K562 (cell line): ENCODE data around the gene NT5C1B. TPM values are rescaled to one million over a fixed set of nuclear protein-coding genes. Genes with fewer than 3 reads are reported as not detected.

Experiments used
- ATAC-seq: fragments of 200-7000 bp; cut with Tn5 transposase; 3 replicates; pipeline ENCODE4 v1.9.1; 2020; ENCODE audit warnings: moderate library complexity
- BruUV-seq: library from RNA; stranded (reverse); fragments of 400-500 nt; replicated peaks from 2 replicates; lab custom pipeline; 2021; lab: Mats Ljungman, UMichigan
- CTCF ChIA-PET: fragments of 300-600 bp; formaldehyde crosslinking; extraction: SDS; loops from one replicate; lab custom pipeline; 2021; ENCODE audit warnings: low intra/inter-chr PET ratio; lab: Yijun Ruan, JAX
- POLR2A ChIA-PET: fragments of 300-600, 350-650 bp; sonication (Branson Sonifier 250); formaldehyde crosslinking; extraction: SDS; loops from one replicate; lab custom pipeline; 2021; ENCODE audit warnings: antibody characterized with exemption, inconsistent platforms; lab: Yijun Ruan, JAX
- DNase-seq, 4 experiments: peaks; one replicate each; pipeline versions ENCODE4 v3.0.0 to v3.0.0-alpha.2; 2011 to 2018; ENCODE audit warnings: low spot score in 3 of 4, mixed read lengths in 3 of 4; ENCODE audit errors: extremely low read depth in 1 of 4
- FAIRE-seq: peaks from 2 replicates; lab custom pipeline; 2011; peaks lifted over from hg19 to GRCh38; lab: Jason Lieb, UNC
- H2AFZ ChIP-seq: 2 replicates; pipeline ENCODE4 v1.6.0; 2011; ENCODE audit warnings: low read depth, low read length, control low read depth, inconsistent platforms
- H3K27ac ChIP-seq: fragments of 200-600 bp; 3 replicates; pipeline ENCODE4 v1.8.0; 2011; ENCODE audit warnings: low read depth, mild to moderate bottlenecking, control low read depth, inconsistent platforms, low read length, moderate library complexity, mixed read lengths; ENCODE audit errors: extremely low read depth
- H3K27me3 ChIP-seq, 2 experiments: fragments of 300-600 bp in 1 of 2; 2 replicates in 1 of 2; 3 replicates in 1 of 2; pipeline versions ENCODE4 v1.6.0 to v1.8.0; 2011; ENCODE audit warnings: inconsistent platforms in 2 of 2, low read length in 2 of 2, mild to moderate bottlenecking in 1 of 2, mixed read lengths in 1 of 2, moderate library complexity in 1 of 2; ENCODE audit not compliant: control insufficient read depth in 2 of 2, insufficient read depth in 2 of 2
- H3K36me3 ChIP-seq: fragments of 300-600 bp; 3 replicates; pipeline ENCODE4 v1.8.0; 2011; ENCODE audit warnings: mild to moderate bottlenecking, low read length, inconsistent platforms; ENCODE audit not compliant: control insufficient read depth, insufficient read depth
- H3K4me1 ChIP-seq, 2 experiments: fragments of 200-600 bp in 1 of 2; replicated peaks in 1 of 2; 2 replicates in 1 of 2; 3 replicates in 1 of 2; pipeline versions ENCODE4 v1.5.1 to v1.8.0; 2011; ENCODE audit warnings: inconsistent platforms in 2 of 2, low read length in 2 of 2, mild to moderate bottlenecking in 1 of 2, mixed read lengths in 1 of 2, moderate library complexity in 1 of 2; ENCODE audit not compliant: control insufficient read depth in 2 of 2, insufficient read depth in 2 of 2
- H3K4me2 ChIP-seq: 2 replicates; pipeline ENCODE4 v1.6.1; 2011; ENCODE audit warnings: low read length, control low read depth, inconsistent platforms, mixed read lengths; ENCODE audit not compliant: insufficient read depth
- H3K4me3 ChIP-seq: fragments of 200-600 bp; sonication (generic), shearing (Covaris generic); 2 replicates; pipeline ENCODE4 v1.5.1; 2016; ENCODE audit warnings: control low read depth, inconsistent platforms
- H3K79me2 ChIP-seq: fragments of 200-600 bp; 3 replicates; pipeline ENCODE4 v1.8.0; 2011; ENCODE audit warnings: low read length, inconsistent platforms; ENCODE audit not compliant: control insufficient read depth, insufficient read depth
- H3K9ac ChIP-seq, 2 experiments: 2 replicates each; pipeline versions ENCODE4 v1.6.0 to v1.6.1; 2011; ENCODE audit warnings: low read depth in 2 of 2, low read length in 2 of 2, control low read depth in 1 of 2, inconsistent platforms in 1 of 2, mild to moderate bottlenecking in 1 of 2, mixed read lengths in 1 of 2; ENCODE audit not compliant: insufficient read depth in 1 of 2
- H3K9me1 ChIP-seq: one replicate; pipeline ENCODE4 v1.6.0; 2011; ENCODE audit warnings: inconsistent platforms, mild to moderate bottlenecking, low read length, moderate library complexity; ENCODE audit not compliant: control insufficient read depth, insufficient read depth
- H3K9me3 ChIP-seq: replicated peaks from 2 replicates; pipeline ENCODE4 v1.5.1; 2011; ENCODE audit warnings: low read depth, low read length, inconsistent platforms; ENCODE audit not compliant: control insufficient read depth, insufficient read depth
- H4K20me1 ChIP-seq: replicated peaks from 2 replicates; pipeline ENCODE4 v1.6.1; 2011; ENCODE audit warnings: low read length, inconsistent platforms, mixed read lengths; ENCODE audit not compliant: control insufficient read depth, insufficient read depth
- E2F8 ChIP-seq: fragments of 450-650 bp; IDR thresholded peaks from 2 replicates; pipeline ENCODE4 v1.7.1; 2018; ENCODE audit warnings: mild to moderate bottlenecking, low read depth; ENCODE audit not compliant: partially characterized antibody
- EGR1 ChIP-seq: fragments of 450-650 bp; conservative IDR thresholded peaks from 2 replicates; pipeline ENCODE4 v1.6.1; 2017; ENCODE audit warnings: mild to moderate bottlenecking
- GABPB2 ChIP-seq: fragments of 250-450 bp; sonication (Bioruptor Pico); conservative IDR thresholded peaks from 2 replicates; pipeline ENCODE4 v1.5.1; 2021; ENCODE audit warnings: mild to moderate bottlenecking
- MITF ChIP-seq: IDR thresholded peaks from 2 replicates; pipeline ENCODE4 v1.6.1; 2014; ENCODE audit warnings: antibody characterized with exemption
- PRPF4 ChIP-seq: fragments of 200-400 bp; formaldehyde crosslinking; IDR thresholded peaks from one replicate; pipeline ENCODE4 v1.6.1; 2017; ENCODE audit warnings: low read length, low read depth, mild to moderate bottlenecking; ENCODE audit not compliant: insufficient read depth, poor library complexity, severe bottlenecking
- RBM14 ChIP-seq: fragments of 200-400 bp; formaldehyde crosslinking; IDR thresholded peaks from 2 replicates; pipeline ENCODE4 v1.6.1; 2018; ENCODE audit warnings: low read depth, mild to moderate bottlenecking, low read length, moderate library complexity, borderline replicate concordance; ENCODE audit not compliant: insufficient read depth
- RBM22 ChIP-seq: fragments of 200-400 bp; formaldehyde crosslinking; IDR thresholded peaks from 2 replicates; pipeline ENCODE4 v1.6.1; 2018; ENCODE audit warnings: low read length, low read depth; ENCODE audit not compliant: poor library complexity, severe bottlenecking
- SP2 ChIP-seq: IDR thresholded peaks from 2 replicates; pipeline ENCODE4 v1.6.1; 2011; ENCODE audit warnings: mild to moderate bottlenecking, low read depth, low read length, moderate library complexity; ENCODE audit not compliant: poor library complexity, severe bottlenecking; ENCODE audit errors: extremely low read depth
- TCF3 ChIP-seq: sonication (generic); formaldehyde crosslinking; IDR thresholded peaks from 2 replicates; pipeline ENCODE4 v1.4.0; 2020; ENCODE audit warnings: mild to moderate bottlenecking, missing genetic modification reagents
- THAP12 ChIP-seq: fragments of 250-450 bp; sonication (Bioruptor Pico); IDR thresholded peaks from 2 replicates; pipeline ENCODE4 v1.9.0; 2021; ENCODE audit warnings: mild to moderate bottlenecking, inconsistent platforms
- U2AF2 ChIP-seq: fragments of 200-400 bp; formaldehyde crosslinking; optimal IDR thresholded peaks from 2 replicates; pipeline ENCODE3; 2017; ENCODE audit warnings: low read depth, mild to moderate bottlenecking, low read length
- ZNF584 ChIP-seq: fragments of 200-800 bp; sonication (Bioruptor generic); IDR thresholded peaks from 2 replicates; pipeline ENCODE4 v1.6.1; 2016; ENCODE audit warnings: low read depth, mild to moderate bottlenecking, missing genetic modification characterization, missing compliant biosample characterization
- ZNF830 ChIP-seq: fragments of 250-450 bp; sonication (Bioruptor Pico); IDR thresholded peaks from 2 replicates; pipeline ENCODE4 v1.5.0; 2021; ENCODE audit warnings: mild to moderate bottlenecking
- WGBS: fragments of 100-300 bp; shearing (Covaris generic); methylation state at CpG from one replicate; pipeline ENCODE4 v1.1.6; 2016; ENCODE audit warnings: low coverage, mixed read lengths; ENCODE audit not compliant: insufficient coverage; ENCODE audit errors: missing lambda C conversion rate; 5-methylcytosine and 5-hydroxymethylcytosine counted together
- in situ Hi-C: fragments of 300-500 bp; cut with MboI; formaldehyde crosslinking; loops from 4 replicates; pipeline ENCODE4 v1.15.0; 2018; ENCODE audit warnings: inconsistent platforms, mixed read lengths
- intact Hi-C: fragments of 100-400 bp; cut with micrococcal nuclease; formaldehyde crosslinking; loops from 2 replicates; pipeline ENCODE4 v1.14.2; 2022
- polyA plus RNA-seq, 8 experiments: library from polyadenylated mRNA; depleted of rRNA in 4 of 8; stranded (reverse) in 5 of 8; unstranded in 3 of 8; fragments of >200 nt; fragmentation: Nextera tagmentation in 2 of 8; fragmentation: Illumina TruSeq in 1 of 8; extraction: Ambion mirVana in 2 of 8; extraction: Trizol in 1 of 8; gene quantifications; 2 replicates each; pipeline versions ENCODE4 v1.2.1 to v1.2.3, GENCODE V29; 2011 to 2014; ENCODE audit warnings: inconsistent platforms in 1 of 8, missing spikeins in 1 of 8
- total RNA-seq, 7 experiments: library from RNA; depleted of rRNA in 6 of 7; stranded (reverse); fragments of >200 nt in 6 of 7; fragmentation: Illumina TruSeq in 2 of 7; extraction: Trizol in 2 of 7; gene quantifications; 2 replicates each; pipeline versions ENCODE4 v1.2.1 to v1.2.3, GENCODE V29; 2011 to 2021; ENCODE audit warnings: low replicate concordance in 1 of 7
- TF ChIP-seq, protein P1 (sequence below): sonication (generic); formaldehyde crosslinking; IDR thresholded peaks from 2 replicates; pipeline ENCODE4 v1.8.1; 2023; ENCODE audit warnings: mild to moderate bottlenecking, missing genetic modification reagents

NT5C1B gene
- total and polyA plus RNA-seq, 9 of the 15 experiments (the other 6 are each of a cell fraction or from before 2014, with no cell fraction given) = 0.07 TPM; not detected in 8

DNA sequence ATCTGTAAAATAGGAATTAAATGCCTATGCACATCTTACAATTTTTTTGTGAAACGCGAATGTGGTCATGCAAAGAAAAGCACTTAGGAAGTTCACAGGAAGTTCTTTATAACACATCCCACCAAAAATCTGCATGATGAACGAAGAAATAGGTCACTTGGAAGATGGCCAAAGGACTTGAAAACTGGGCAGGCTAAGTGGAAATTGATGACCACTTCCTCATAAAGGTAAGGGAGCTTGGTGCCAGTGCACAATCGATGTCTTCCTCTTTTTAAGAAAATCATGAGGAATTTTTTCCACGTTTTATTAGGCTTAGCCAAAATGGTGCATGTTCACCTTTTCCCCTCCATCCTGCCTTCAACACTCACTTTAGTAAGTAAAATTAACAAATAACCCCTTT is 8.2 kb upstream of the NT5C1B start:
- ATAC-seq (no peak), DNase-seq (no peak), FAIRE-seq (no peak)
- no peaks in the 10 kb centered on the region for H4K20me1 ChIP-seq
- no peak overlapping the region for H3K4me2 ChIP-seq
- no peaks in the 10 kb centered on the region for H3K4me1 ChIP-seq
- ChIA-PET POLR2A (no interaction called here), CTCF (no interaction called here)
- H3K79me2 ChIP-seq = no peaks in the 10 kb centered on the region
- no peak overlapping the region for H3K9ac ChIP-seq
- 0% methylated on average over 5 of the region's 5 CpGs for whole genome bisulfite sequencing
- BruUV-seq = no TSS peak
- H3K27me3 ChIP-seq = no peaks in the 10 kb centered on the region
- no peak overlapping the region for H3K27ac ChIP-seq
- no peak overlapping the region for H2AFZ ChIP-seq
- H3K36me3 ChIP-seq = no peaks in the 10 kb centered on the region
- H3K9me3 ChIP-seq = no peaks in the 10 kb centered on the region
- H3K9me1 ChIP-seq = no peaks in the 10 kb centered on the region
- in situ Hi-C loops = no loop called here
- no peak for TF ChIP-seq RBM22
- no peak for TF ChIP-seq ZNF584
- TF ChIP-seq SP2 = no peak
- no peak for TF ChIP-seq GABPB2 (CRISPR knock-in tag)
- TF ChIP-seq, protein P1, sequence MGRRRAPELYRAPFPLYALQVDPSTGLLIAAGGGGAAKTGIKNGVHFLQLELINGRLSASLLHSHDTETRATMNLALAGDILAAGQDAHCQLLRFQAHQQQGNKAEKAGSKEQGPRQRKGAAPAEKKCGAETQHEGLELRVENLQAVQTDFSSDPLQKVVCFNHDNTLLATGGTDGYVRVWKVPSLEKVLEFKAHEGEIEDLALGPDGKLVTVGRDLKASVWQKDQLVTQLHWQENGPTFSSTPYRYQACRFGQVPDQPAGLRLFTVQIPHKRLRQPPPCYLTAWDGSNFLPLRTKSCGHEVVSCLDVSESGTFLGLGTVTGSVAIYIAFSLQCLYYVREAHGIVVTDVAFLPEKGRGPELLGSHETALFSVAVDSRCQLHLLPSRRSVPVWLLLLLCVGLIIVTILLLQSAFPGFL (CRISPR knock-in tag) = no peak
- TF ChIP-seq THAP12 (CRISPR knock-in tag) = no peak
- no peak for TF ChIP-seq ZNF830 (CRISPR knock-in tag)
- no peak for TF ChIP-seq U2AF2
- TF ChIP-seq EGR1 = no peak
- TF ChIP-seq TCF3 = no peak
- TF ChIP-seq PRPF4 = no peak
- TF ChIP-seq RBM14 = no peak
- no peak for TF ChIP-seq MITF
- no peak for TF ChIP-seq E2F8
- H3K4me3 ChIP-seq = no peak overlapping the region
- intact Hi-C loops = no loop called here
